GM18520 (cell line): ENCODE data around the gene SMPX.

Experiments
- ATAC-seq: cut with Tn5 transposase; IDR thresholded peaks from one replicate; pipeline ENCODE4 v1.9.1; 2021; ENCODE audit not compliant: unreplicated experiment

The SMPX gene

DNA sequence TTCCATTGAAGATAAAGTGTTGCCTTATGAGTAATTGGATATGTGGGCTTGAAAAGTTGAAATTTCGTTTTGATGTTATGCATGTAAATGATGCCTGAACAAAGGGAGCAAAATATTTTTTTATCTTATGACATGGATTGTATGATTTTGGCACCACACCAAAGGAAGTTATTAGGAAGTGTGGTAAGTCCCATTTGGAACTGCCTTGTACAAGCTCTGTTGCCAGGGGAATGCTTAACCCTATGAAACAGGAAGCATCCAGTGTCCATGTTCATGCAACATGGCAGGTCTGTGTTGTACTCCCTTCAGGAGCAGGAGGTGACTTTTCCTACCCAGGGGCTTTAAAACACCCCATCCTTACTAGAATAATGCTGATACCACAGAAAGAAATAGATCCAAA, 13.2 kb downstream of the SMPX start:
- ATAC-seq, result no peak

DNA sequence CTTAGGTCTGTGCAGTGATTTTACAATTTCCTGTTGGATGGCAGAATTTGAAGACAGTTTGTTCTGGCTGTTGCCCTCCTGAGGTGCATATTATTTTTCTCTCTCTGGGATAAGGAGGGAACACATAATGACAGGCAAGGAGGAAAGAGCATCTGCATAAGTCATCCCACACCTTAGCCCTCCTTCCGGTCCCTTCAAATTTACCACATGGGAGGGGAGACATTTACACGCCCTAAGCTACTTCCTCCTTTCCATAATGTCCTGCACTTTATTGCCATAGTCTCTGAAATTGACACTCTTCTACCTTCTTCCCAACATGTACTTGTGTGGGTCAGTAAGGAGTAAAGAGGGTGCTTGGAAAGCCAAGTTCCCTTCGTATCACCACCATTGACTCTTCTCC, 13.9 kb downstream of the SMPX start:
- no peak for ATAC-seq

DNA sequence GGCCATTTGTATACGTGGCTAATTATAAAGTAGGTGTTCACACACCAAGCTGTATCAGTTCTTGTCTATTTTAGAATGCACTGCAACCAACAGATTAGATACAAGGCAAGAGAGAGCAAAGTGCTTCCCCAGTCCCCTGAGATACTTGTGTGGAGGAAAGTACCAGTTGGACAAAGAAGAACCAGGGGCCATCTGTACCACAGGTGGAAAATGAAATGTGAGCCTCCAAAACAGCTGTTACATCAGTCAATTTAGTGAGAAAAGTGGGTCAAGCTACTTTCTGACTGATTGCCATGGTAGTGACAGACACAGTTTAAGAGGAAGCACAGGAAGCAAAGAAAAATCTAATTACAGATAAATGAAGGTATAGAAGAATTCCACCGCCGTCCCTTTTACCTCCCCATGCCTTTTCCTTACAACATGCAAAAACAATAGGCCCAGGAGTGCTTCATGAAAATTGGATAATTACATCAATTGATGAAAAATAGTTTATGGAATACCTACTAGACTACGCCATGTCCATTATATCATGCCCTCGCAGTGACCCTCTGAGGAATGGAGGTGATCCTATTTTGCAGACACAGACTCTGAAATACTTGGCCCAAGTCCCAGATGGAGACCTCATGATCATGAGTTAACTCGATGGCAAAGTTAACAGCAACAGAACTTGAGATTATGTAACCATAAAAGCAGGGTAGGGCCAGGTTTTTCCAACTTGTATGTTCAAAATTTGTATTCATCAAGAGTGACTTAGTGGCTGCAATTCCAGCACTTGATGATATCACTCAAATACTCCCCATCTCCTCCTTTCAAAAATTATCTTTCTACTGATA, 15.8 kb downstream of the SMPX start:
- no peak for ATAC-seq

DNA sequence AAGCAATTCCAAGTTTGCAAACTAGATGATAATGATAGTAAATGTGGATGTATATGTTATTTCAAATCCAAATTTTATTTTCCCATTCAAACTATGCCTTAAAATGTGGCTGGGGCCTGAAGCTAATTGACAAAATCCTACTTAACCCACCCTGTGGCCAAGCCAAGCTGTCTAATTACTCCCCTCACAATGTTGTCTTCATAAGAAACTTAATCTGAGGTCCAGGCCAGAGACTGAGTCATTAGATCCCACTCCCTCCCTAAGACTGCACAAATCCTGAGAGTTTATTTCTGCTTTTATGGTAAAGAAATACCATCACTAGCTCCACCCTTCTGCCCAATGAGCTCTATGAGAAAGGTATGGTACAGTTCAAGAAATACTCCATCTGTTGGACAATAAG, 16.6 kb downstream of the SMPX start:
- no peak for ATAC-seq

GRCh38 chrX:21740329-21741274, 17.3 kb downstream of the SMPX start:
- ATAC-seq, result no peak

- no peak for ATAC-seq
Observed at GRCh38 chrX:21738950-21739287, 19.0 kb downstream of the SMPX start.

GRCh38 chrX:21738210-21738949, 19.5 kb downstream of the SMPX start:
- no peak for ATAC-seq

GRCh38 chrX:21735768-21736127, 22.2 kb downstream of the SMPX start:
- ATAC-seq, result no peak

DNA sequence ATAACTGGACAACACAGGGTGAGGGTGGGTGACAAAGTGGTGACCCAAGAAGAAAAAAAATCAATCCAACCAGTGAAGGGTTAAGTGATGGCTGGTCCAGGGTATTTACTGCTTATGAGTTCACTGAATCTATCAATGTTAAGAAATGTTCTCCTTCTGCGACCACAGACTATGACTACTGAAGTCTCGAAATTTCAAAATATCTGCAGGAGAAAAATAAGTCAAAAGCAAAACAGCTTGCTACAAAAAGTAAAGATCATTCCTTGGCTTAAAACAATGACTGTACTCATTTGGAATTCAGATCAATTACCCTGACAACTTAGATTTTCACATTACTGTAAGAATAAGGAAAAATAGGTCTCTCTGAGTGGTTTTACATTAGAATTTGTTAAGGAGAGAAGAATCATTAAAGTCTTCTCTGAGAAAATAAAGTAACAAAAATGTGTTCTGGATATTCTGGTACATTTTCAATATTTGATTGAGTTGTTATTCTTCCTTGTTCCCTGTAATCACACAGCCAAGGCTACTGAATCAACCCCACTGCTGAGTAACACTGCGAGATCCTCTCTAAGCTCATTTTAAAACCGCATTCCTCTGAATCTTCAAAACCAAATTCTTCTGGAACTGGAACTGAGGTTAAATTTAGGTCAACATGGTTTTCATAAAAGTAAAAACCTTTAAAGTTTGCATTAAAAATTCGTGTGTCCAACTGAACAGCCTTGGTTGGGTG, 22.7 kb downstream of the SMPX start:
- no peak for ATAC-seq

DNA sequence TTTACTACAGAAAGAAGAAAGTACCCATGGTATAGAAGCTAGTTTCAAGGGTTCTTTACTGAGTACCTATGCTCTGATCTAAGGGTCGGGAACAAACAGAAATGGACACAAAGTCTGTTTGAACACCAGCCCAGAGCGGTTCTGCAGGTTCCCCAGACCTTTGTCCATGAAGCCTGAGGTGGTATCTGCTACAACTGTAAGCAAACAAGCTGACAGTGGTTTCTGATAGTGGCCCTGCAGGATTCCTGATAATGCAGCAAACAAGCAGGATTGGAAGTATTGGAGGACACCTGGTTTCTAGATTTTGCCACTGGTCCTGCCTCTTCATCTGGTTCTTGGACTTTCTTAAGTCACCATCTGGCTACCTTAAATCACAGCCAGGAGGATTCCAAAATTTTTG, 23.7 kb downstream of the SMPX start:
- no peak for ATAC-seq

- no peak for ATAC-seq
Observed at GRCh38 chrX:21733705-21734104, 24.2 kb downstream of the SMPX start.

DNA sequence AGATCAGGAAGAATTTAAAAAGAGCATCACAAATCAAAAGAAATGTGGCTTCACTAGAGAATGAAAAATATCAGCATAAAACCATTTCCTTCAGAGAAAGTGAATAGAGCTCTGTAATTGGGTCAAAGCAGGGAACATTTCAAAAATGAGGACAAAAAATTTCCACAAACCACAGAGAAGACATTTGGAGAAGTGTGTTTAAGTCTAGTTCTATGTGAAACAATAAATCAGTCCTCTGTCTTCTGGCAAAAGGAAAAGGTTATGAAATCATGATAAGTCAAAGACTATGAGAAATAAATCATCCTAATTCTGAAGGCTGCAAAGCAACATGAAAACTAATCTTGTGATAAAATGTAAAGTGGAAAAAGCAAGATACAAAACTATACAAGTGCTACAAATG, 27.9 kb downstream of the SMPX start:
- no peak for ATAC-seq

- no peak for ATAC-seq
Observed at GRCh38 chrX:21728276-21728968, 29.5 kb downstream of the SMPX start.

DNA sequence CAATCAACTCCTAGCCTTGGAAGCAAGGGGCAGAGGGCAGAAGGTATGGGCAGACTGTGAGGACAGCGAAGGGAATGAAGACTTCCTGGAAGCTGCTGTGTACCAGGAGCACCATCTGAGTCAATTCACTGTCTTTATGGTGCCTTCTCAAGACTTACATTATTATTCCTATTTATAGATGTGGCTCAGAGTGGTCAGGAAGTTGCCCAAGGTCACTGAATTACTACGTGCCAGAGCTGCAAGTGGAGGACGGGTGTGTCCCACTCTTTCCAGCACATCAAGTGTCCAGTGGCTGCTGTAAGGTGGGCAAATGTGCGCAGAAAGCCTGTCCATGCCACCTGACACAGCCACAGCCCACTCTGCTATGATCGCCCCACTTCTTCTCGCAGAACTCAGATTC, 32.0 kb downstream of the SMPX start:
- ATAC-seq, result no peak

DNA sequence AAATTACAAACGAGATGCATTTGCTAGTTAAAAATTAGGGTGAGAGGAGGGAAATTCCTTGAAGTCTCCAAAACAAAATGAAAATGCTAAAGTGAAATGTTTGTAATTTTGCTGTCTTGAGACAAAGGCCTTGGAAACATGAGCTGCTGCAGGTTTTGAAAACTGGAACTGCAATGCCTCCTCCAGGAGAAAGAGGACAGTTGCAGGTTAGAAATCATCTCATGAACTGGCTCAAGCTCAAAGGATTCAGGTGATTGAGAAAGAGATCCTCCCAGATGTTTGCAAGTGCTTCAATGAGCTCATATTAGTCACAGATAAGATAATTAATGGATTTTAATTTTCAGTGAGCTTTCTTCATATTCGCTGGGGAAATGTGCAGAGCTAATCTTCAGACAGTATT, 32.4 kb downstream of the SMPX start:
- no peak for ATAC-seq

GRCh38 chrX:21723814-21724213, 34.1 kb downstream of the SMPX start:
- no peak for ATAC-seq

GRCh38 chrX:21723084-21723483, 34.8 kb downstream of the SMPX start:
- no peak for ATAC-seq

DNA sequence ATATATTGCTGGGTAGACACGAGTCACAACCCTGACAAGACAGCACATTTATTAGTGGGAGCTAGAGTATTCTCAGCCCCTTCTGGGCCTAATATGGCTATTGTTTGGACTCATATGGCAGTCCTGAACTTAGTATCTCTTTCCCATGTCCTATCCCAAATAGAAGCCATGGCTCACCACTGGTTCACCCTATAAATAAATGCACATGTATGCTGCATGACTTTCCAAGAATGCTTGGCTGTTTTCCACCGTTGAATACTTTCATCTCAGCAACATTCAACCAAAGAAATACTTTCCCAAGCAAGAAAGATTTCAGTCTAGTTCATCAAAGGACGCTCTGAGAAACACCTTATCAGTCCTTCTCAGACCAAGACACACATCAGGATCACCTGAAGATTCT, 36.7 kb downstream of the SMPX start:
- ATAC-seq, result no peak

- no peak for ATAC-seq
Observed at GRCh38 chrX:21718575-21718974, 39.3 kb downstream of the SMPX start.

GRCh38 chrX:21717802-21718201, 40.1 kb downstream of the SMPX start:
- no peak for ATAC-seq
